Measurements from ENCODE around the gene PDLIM1. TPM values are rescaled to one million over a fixed set of nuclear protein-coding genes. Genes with fewer than 3 reads are reported as not detected.

PDLIM1 gene
- polyA plus RNA-seq, 1 donor (not counting 4 experiments of a cell fraction or from before 2014, with no cell fraction given), result 298 TPM

DNA sequence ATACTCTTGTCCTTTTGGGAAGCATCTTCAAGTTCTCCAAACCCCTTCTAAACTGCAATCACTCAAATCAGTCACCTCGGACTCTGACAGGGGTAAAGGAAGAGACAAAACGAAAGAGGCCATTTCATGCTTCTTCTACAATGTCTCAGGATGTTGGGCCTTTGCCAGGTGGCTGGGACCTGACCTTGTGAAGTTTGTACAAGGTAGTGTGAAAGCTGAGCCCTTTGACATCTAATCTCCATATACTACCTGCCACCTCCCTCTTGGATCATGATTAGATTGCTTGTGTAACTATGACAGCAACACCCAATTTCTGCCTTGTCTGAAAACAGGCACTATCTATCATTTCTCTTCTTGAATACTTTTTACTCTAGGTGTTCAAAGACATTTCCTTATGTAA lies 35.1 kb upstream of the PDLIM1 start:
- no peak overlapping the region for H3K9ac ChIP-seq (ENCODE audit: control insufficient read depth, extremely low read depth, insufficient read depth, low read length)
- H3K79me2 ChIP-seq (ENCODE audit: control insufficient read depth, insufficient read depth, low read length), result no peaks in the 10 kb centered on the region
- dilution Hi-C loops (cut with MboI; ENCODE audit: extremely low pct_ligation_motif_present, low sequenced_read_pairs), result no loop called here
- H3K9me3 ChIP-seq (ENCODE audit: control insufficient read depth, low read depth, low read length), result no peaks in the 10 kb centered on the region
- H3K9me1 ChIP-seq (ENCODE audit: control insufficient read depth, extremely low read depth, insufficient read depth, low read length), result no peaks in the 10 kb centered on the region
- H3K4me2 ChIP-seq (ENCODE audit: control insufficient read depth, extremely low read depth, insufficient read depth, low read depth, low read length), result no peak overlapping the region
- no peaks in the 10 kb centered on the region for H3K36me3 ChIP-seq (ENCODE audit: control insufficient read depth in 2 of 2, extremely low read depth in 1 of 2, insufficient read depth in 2 of 2, low read length in 2 of 2)
- H4K20me1 ChIP-seq (ENCODE audit: control insufficient read depth, extremely low read depth, insufficient read depth, low read length), result no peaks in the 10 kb centered on the region
- no peak for FAIRE-seq
- H3K27me3 ChIP-seq (ENCODE audit: control insufficient read depth, extremely low read depth, insufficient read depth, low read length), result peaks cover 5% of the 10 kb centered on the region
- no peak overlapping the region for H2AFZ ChIP-seq (ENCODE audit: control insufficient read depth, low read length)
- DNase-seq (ENCODE audit: low read depth, low spot score), result no peak
- no peak overlapping the region for H3K27ac ChIP-seq (ENCODE audit: control insufficient read depth, insufficient read depth, low read length)
- H3K4me3 ChIP-seq (ENCODE audit: control insufficient read depth in 2 of 3, extremely low read depth in 1 of 3, insufficient read depth in 2 of 3, low read depth in 1 of 3, low read length in 3 of 3), result no peak overlapping the region
- no peaks in the 10 kb centered on the region for H3K4me1 ChIP-seq (ENCODE audit: control insufficient read depth, extremely low read depth, insufficient read depth, low read length)
- TF ChIP-seq, protein P1, sequence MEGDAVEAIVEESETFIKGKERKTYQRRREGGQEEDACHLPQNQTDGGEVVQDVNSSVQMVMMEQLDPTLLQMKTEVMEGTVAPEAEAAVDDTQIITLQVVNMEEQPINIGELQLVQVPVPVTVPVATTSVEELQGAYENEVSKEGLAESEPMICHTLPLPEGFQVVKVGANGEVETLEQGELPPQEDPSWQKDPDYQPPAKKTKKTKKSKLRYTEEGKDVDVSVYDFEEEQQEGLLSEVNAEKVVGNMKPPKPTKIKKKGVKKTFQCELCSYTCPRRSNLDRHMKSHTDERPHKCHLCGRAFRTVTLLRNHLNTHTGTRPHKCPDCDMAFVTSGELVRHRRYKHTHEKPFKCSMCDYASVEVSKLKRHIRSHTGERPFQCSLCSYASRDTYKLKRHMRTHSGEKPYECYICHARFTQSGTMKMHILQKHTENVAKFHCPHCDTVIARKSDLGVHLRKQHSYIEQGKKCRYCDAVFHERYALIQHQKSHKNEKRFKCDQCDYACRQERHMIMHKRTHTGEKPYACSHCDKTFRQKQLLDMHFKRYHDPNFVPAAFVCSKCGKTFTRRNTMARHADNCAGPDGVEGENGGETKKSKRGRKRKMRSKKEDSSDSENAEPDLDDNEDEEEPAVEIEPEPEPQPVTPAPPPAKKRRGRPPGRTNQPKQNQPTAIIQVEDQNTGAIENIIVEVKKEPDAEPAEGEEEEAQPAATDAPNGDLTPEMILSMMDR (optimal IDR thresholded peaks at IDR 0.05 in 1 of 3, IDR thresholded peaks at IDR 0.05 in 1 of 3, conservative IDR thresholded peaks at IDR 0.05 in 1 of 3; ENCODE audit: extremely low read depth in 1 of 3, insufficient read depth in 2 of 3, low read length in 3 of 3), result no peak
- no peak for TF ChIP-seq EZH2 (IDR thresholded peaks at IDR 0.05; ENCODE audit: low read length)

DNA sequence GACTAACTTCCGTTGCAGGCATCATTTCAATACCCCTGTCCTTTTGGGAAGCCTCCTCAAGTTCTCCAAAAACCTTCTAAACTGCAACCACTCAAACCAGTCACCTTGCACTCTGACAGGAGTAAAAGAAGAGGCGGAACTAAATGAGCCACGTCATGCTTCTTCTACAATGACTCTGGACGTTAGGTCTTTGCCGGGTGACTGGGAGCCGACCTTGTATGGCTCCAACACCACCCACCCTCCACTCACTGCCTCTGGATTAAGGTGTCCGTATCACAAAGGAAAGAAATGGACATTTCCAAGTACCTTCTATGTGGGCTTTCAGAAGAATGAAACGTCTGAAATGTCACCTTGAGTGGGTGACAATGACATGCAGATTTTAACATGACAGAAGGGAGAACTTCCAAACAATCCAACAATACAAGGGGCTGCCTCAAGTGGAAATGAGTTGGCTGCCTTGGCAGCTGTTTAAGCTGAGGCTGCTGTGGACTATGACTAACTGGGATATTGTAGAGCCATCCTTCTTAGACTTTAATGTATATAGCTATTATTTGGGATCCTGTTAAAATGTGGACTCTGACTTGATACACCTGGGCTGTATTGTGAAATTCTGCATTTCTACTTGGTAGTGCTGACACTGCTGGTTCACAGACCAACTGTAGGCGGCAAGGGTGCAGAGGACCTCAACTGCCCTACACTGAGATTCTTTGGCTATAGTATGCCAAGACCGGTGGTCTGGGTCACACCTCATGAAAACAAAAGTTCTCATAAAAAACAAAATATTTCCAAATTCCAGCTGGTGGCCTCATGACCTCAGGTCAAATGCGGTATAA lies 33.8 kb upstream of the PDLIM1 start:
- TF ChIP-seq EZH2 (IDR thresholded peaks at IDR 0.05; ENCODE audit: low read length), result no peak
- TF ChIP-seq, protein P1 (optimal IDR thresholded peaks at IDR 0.05 in 1 of 3, IDR thresholded peaks at IDR 0.05 in 1 of 3, conservative IDR thresholded peaks at IDR 0.05 in 1 of 3; ENCODE audit: extremely low read depth in 1 of 3, insufficient read depth in 2 of 3, low read length in 3 of 3), result no peak
- Histone ChIP-seq H3K27me3 (ENCODE audit: control insufficient read depth, extremely low read depth, insufficient read depth, low read length) (peaks cover 5% of the 10 kb centered on the region), H3K9ac (ENCODE audit: control insufficient read depth, extremely low read depth, insufficient read depth, low read length) (no peak overlapping the region), H4K20me1 (ENCODE audit: control insufficient read depth, extremely low read depth, insufficient read depth, low read length) (no peaks in the 10 kb centered on the region), H3K27ac (ENCODE audit: control insufficient read depth, insufficient read depth, low read length) (no peak overlapping the region), H3K36me3 (ENCODE audit: control insufficient read depth in 2 of 2, extremely low read depth in 1 of 2, insufficient read depth in 2 of 2, low read length in 2 of 2) (no peaks in the 10 kb centered on the region), H3K9me1 (ENCODE audit: control insufficient read depth, extremely low read depth, insufficient read depth, low read length) (no peaks in the 10 kb centered on the region), H3K4me3 (ENCODE audit: control insufficient read depth in 2 of 3, extremely low read depth in 1 of 3, insufficient read depth in 2 of 3, low read depth in 1 of 3, low read length in 3 of 3) (no peak overlapping the region), H3K4me2 (ENCODE audit: control insufficient read depth, extremely low read depth, insufficient read depth, low read depth, low read length) (no peak overlapping the region), H2AFZ (ENCODE audit: control insufficient read depth, low read length) (no peak overlapping the region), H3K9me3 (ENCODE audit: control insufficient read depth, low read depth, low read length) (no peaks in the 10 kb centered on the region), H3K4me1 (ENCODE audit: control insufficient read depth, extremely low read depth, insufficient read depth, low read length) (no peaks in the 10 kb centered on the region), H3K79me2 (ENCODE audit: control insufficient read depth, insufficient read depth, low read length) (no peaks in the 10 kb centered on the region)
- dilution Hi-C loops (cut with MboI; ENCODE audit: extremely low pct_ligation_motif_present, low sequenced_read_pairs), result no loop called here
- no peak for FAIRE-seq
- DNase-seq (ENCODE audit: low read depth, low spot score), result no peak

Measured in keratinocyte (primary cell).